ENCODE data around the gene PANK4. TPM values are rescaled to one million over a fixed set of nuclear protein-coding genes. Genes with fewer than 3 reads are reported as not detected.

Gene PANK4
- total RNA-seq, 2 donors from 2014 or later = 13.7 to 31.3 TPM

- H3K9me3 ChIP-seq = no peaks in the 10 kb centered on the region
- no peak overlapping the region for H3K27ac ChIP-seq
- H3K27me3 ChIP-seq = no peaks in the 10 kb centered on the region
- intact Hi-C loops (cut with DNase I) = loop anchor here (5.0 kb wide), 1 partner anchor 118 kb away; no protein-coding TSS in a partner anchor
- no peak for TF ChIP-seq CTCF (IDR thresholded peaks at IDR 0.05)
- no peak for TF ChIP-seq POLR2A (IDR thresholded peaks at IDR 0.05)
- H3K4me1 ChIP-seq = peaks cover 23% of the 10 kb centered on the region
- DNase-seq = no peak
- no peak overlapping the region for H3K4me3 ChIP-seq
- no peak for ATAC-seq
- H3K36me3 ChIP-seq (replicated peaks in 1 of 2; ENCODE audit: insufficient read depth in 1 of 2, low read depth in 2 of 2) = peaks cover 16 to 42% of the 10 kb centered on the region in 2 donors
- 94 to 100% methylated on average over 4 to 20 of the region's 20 CpGs for WGBS, 2 donors
Measured at GRCh38 chr1:2520206-2520605, 6.2 kb downstream of the PANK4 start.

- Histone ChIP-seq H3K27ac (no peak overlapping the region), H3K9me3 (no peaks in the 10 kb centered on the region), H3K4me3 (no peak overlapping the region), H3K36me3 (replicated peaks in 1 of 2; ENCODE audit: insufficient read depth in 1 of 2, low read depth in 2 of 2) (peaks cover 16 to 42% of the 10 kb centered on the region in 2 donors), H3K4me1 (peaks cover 19% of the 10 kb centered on the region), H3K27me3 (no peaks in the 10 kb centered on the region)
- TF ChIP-seq POLR2A (IDR thresholded peaks at IDR 0.05) = no peak
- no peak for TF ChIP-seq CTCF (IDR thresholded peaks at IDR 0.05)
- 89 to 93% methylated on average over 14 to 26 of the region's 30 CpGs for WGBS, 2 donors
- no peak for ATAC-seq
- intact Hi-C loops (cut with DNase I) = loop anchor here (5.0 kb wide), 1 partner anchor 117 kb away; no protein-coding TSS in a partner anchor
- no peak for DNase-seq
Measured at GRCh38 chr1:2519729-2520128, 6.7 kb downstream of the PANK4 start.

GRCh38 chr1:2519029-2519685 is 7.2 kb downstream of the PANK4 start:
- DNase-seq = no peak
- Histone ChIP-seq H3K27ac (no peak overlapping the region), H3K27me3 (no peaks in the 10 kb centered on the region), H3K36me3 (replicated peaks in 1 of 2; ENCODE audit: insufficient read depth in 1 of 2, low read depth in 2 of 2) (peaks cover 17 to 44% of the 10 kb centered on the region in 2 donors), H3K4me3 (no peak overlapping the region), H3K9me3 (no peaks in the 10 kb centered on the region), H3K4me1 (peaks cover 13% of the 10 kb centered on the region)
- TF ChIP-seq CTCF (IDR thresholded peaks at IDR 0.05) = no peak
- WGBS, 2 donors = 85 to 87% methylated on average over 21 to 24 of the region's 25 CpGs
- ATAC-seq = no peak
- intact Hi-C loops (cut with DNase I) = no loop called here

GRCh38 chr1:2518528-2518927 is 7.9 kb downstream of the PANK4 start:
- no peak for ATAC-seq
- WGBS, 2 donors = 94 to 96% methylated on average over 15 to 26 of the region's 26 CpGs
- no peak for TF ChIP-seq CTCF (IDR thresholded peaks at IDR 0.05)
- no peak for TF ChIP-seq POLR2A (IDR thresholded peaks at IDR 0.05)
- Histone ChIP-seq H3K4me3 (no peak overlapping the region), H3K4me1 (peaks cover 7% of the 10 kb centered on the region), H3K9me3 (no peaks in the 10 kb centered on the region), H3K36me3 (replicated peaks in 1 of 2; ENCODE audit: insufficient read depth in 1 of 2, low read depth in 2 of 2) (peaks cover 23 to 50% of the 10 kb centered on the region in 2 donors), H3K27ac (no peak overlapping the region), H3K27me3 (no peaks in the 10 kb centered on the region)
- intact Hi-C loops (cut with DNase I) = no loop called here
- no peak for DNase-seq

GRCh38 chr1:2517966-2518365 is 8.4 kb downstream of the PANK4 start:
- H3K27me3 ChIP-seq = no peaks in the 10 kb centered on the region
- H3K9me3 ChIP-seq = no peaks in the 10 kb centered on the region
- 73 to 94% methylated on average over 3 to 17 of the region's 17 CpGs for WGBS, 2 donors
- no peak for ATAC-seq
- H3K4me1 ChIP-seq = peaks cover under 1% of the 10 kb centered on the region
- H3K27ac ChIP-seq = no peak overlapping the region
- DNase-seq = no peak
- no peak for TF ChIP-seq POLR2A (IDR thresholded peaks at IDR 0.05)
- no peak for TF ChIP-seq CTCF (IDR thresholded peaks at IDR 0.05)
- intact Hi-C loops (cut with DNase I) = no loop called here
- H3K36me3 ChIP-seq (replicated peaks in 1 of 2; ENCODE audit: insufficient read depth in 1 of 2, low read depth in 2 of 2) = peaks cover 29 to 50% of the 10 kb centered on the region in 2 donors
- H3K4me3 ChIP-seq = no peak overlapping the region

Measured in body of pancreas (tissue), 4 donors.